ENCODE measurements around the gene ATP1B3.

DNA sequence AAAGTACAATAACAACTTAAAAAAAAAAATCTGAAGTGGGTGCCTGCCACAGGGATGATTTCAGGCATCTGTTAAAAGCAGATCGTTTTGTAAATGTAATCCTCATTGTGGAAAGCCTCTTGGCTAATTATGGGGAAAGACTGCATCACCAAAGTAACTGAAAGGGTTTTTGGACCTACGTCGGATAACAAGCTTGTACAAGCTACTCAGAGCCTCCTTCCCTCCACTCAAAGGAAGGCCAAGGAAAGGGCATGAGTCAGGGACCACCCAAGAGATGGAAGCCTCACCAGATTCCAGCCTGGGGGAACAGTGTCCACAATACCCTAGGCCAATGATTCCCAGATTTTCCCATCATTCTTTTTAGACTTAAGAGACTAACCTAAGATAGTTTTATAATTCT lies 84.3 kb downstream of the ATP1B3 start:
- TF ChIP-seq EZH2phosphoT487 (IDR thresholded peaks at IDR 0.05; ENCODE audit: low read depth) = no peak
- TF ChIP-seq, protein P1, sequence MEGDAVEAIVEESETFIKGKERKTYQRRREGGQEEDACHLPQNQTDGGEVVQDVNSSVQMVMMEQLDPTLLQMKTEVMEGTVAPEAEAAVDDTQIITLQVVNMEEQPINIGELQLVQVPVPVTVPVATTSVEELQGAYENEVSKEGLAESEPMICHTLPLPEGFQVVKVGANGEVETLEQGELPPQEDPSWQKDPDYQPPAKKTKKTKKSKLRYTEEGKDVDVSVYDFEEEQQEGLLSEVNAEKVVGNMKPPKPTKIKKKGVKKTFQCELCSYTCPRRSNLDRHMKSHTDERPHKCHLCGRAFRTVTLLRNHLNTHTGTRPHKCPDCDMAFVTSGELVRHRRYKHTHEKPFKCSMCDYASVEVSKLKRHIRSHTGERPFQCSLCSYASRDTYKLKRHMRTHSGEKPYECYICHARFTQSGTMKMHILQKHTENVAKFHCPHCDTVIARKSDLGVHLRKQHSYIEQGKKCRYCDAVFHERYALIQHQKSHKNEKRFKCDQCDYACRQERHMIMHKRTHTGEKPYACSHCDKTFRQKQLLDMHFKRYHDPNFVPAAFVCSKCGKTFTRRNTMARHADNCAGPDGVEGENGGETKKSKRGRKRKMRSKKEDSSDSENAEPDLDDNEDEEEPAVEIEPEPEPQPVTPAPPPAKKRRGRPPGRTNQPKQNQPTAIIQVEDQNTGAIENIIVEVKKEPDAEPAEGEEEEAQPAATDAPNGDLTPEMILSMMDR (IDR thresholded peaks at IDR 0.05; ENCODE audit: low read depth, low read length) = no peak

Data from OCI-LY3 (cell line).